ENCODE data around the gene GMNN.

The GMNN gene

DNA sequence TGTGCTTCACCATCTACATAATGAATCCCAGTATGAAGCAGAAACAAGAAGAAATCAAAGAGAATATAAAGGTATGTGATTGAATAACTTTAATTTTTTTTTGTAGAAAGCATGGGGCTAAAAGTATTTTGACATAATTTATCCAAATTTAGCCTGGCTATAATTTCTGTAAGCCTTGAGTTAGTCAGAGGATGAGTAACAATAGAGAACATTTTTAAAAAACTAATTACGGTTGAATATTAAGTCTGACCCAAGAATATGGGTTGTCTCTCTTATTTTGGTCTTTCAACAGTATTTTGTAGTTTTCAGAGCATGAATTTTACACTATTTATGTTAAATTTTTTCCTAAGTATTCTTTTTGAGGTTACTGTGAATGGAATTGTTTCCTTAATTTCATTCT is 2.5 kb downstream of the GMNN start:
- TF ChIP-seq, protein P1, sequence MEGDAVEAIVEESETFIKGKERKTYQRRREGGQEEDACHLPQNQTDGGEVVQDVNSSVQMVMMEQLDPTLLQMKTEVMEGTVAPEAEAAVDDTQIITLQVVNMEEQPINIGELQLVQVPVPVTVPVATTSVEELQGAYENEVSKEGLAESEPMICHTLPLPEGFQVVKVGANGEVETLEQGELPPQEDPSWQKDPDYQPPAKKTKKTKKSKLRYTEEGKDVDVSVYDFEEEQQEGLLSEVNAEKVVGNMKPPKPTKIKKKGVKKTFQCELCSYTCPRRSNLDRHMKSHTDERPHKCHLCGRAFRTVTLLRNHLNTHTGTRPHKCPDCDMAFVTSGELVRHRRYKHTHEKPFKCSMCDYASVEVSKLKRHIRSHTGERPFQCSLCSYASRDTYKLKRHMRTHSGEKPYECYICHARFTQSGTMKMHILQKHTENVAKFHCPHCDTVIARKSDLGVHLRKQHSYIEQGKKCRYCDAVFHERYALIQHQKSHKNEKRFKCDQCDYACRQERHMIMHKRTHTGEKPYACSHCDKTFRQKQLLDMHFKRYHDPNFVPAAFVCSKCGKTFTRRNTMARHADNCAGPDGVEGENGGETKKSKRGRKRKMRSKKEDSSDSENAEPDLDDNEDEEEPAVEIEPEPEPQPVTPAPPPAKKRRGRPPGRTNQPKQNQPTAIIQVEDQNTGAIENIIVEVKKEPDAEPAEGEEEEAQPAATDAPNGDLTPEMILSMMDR (conservative IDR thresholded peaks at IDR 0.05; ENCODE audit: control insufficient read depth, insufficient read depth, low read depth, low read length) = no peak
- DNase-seq (ENCODE audit: low read depth) = peak; percentile 23
- H3K4me3 ChIP-seq (ENCODE audit: control insufficient read depth, low read depth, low read length) = peak overlapping the region; percentile 87

DNA sequence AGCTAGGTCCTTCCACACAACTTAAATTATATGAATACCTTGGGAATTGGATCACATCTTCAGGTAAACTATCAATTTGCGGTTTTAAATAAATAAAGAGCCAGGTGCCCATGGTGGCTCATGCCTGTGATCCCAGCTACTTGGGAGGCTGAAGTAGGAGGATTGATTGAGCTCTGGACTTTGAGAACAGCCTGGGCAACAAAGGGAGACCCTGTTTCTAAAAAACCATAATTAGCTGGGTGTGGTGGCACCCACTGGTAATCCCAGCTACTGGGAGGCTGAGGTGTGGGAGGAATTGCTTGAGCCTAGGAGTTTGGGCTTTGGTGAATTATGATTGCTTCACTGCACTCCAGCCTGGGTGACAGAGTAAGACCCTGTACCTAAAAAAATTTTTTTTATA is 3.4 kb downstream of the GMNN start:
- no peak for DNase-seq (ENCODE audit: low read depth)
- TF ChIP-seq, protein P1 (conservative IDR thresholded peaks at IDR 0.05; ENCODE audit: control insufficient read depth, insufficient read depth, low read depth, low read length) = no peak
- H3K4me3 ChIP-seq (ENCODE audit: control insufficient read depth, low read depth, low read length) = no peak overlapping the region

DNA sequence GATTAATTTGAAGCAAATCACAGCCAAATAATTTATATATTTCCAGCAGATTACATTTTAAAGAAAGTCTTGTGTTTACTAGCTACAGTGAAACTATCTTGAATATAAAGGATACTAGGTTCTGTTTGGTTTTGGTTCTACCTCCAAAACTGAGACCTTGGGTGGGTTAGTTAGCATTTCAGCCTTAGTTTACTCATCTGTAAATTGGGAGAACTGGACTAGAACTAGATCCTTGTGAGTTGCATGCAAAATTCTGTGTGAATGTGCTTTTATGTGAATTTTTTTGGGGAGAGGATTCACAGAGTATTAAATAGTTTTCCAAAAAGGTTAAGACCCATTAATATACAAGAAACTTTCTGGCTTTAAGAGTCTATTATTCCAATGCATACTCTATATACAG is 4.1 kb downstream of the GMNN start:
- DNase-seq (ENCODE audit: low read depth) = no peak
- no peak overlapping the region for H3K4me3 ChIP-seq (ENCODE audit: control insufficient read depth, low read depth, low read length)
- TF ChIP-seq, protein P1 (conservative IDR thresholded peaks at IDR 0.05; ENCODE audit: control insufficient read depth, insufficient read depth, low read depth, low read length) = no peak

DNA sequence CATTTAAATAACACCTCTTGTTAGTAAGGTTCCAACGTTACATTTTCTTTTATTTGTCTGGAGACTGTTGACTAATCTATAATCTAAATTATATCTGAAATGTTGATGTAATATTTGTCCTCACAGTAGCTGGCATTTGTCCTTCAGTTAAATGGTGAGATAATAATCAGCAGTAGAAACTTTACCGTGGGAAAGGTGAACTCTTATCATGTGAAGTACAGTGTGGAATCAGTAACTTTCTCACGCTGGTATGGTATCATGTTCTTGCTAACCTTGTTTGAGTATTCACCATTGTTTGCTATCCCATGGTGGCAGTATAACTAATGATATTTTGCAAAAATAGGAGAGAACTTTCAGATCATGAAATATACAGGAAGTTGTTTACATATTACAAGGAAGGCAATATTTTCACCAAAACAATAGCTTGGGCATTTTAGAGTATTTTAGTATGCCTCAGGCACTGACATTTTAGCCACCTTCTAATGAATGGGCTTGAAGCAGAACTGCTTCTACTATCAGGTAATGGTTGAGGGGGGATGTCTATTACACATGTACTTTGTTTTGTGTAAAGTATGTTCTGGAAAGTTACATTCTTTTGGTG is 4.8 kb downstream of the GMNN start:
- no peak overlapping the region for H3K4me3 ChIP-seq (ENCODE audit: control insufficient read depth, low read depth, low read length)
- TF ChIP-seq, protein P1 (conservative IDR thresholded peaks at IDR 0.05; ENCODE audit: control insufficient read depth, insufficient read depth, low read depth, low read length) = no peak
- DNase-seq (ENCODE audit: low read depth) = no peak

DNA sequence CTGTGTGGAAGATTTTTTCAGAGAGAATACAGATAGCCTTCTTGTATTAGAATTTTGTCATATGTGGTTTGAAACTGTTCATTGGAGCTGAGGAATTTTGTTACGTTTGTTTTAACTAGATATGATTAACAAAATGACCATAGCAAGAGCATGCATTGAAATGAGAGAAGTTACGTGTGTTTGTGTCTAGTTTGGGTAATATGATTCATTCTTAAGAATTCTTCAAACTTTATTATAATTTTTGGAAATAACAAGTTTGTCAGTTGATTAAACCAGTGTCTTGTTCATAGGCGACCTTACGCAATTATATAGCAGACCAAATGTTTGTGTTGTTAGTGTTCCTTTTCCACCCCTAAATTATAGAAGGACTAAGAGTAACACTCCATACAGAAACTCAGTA is 5.5 kb downstream of the GMNN start:
- TF ChIP-seq, protein P1 (conservative IDR thresholded peaks at IDR 0.05; ENCODE audit: control insufficient read depth, insufficient read depth, low read depth, low read length) = no peak
- H3K4me3 ChIP-seq (ENCODE audit: control insufficient read depth, low read depth, low read length) = no peak overlapping the region
- no peak for DNase-seq (ENCODE audit: low read depth)

DNA sequence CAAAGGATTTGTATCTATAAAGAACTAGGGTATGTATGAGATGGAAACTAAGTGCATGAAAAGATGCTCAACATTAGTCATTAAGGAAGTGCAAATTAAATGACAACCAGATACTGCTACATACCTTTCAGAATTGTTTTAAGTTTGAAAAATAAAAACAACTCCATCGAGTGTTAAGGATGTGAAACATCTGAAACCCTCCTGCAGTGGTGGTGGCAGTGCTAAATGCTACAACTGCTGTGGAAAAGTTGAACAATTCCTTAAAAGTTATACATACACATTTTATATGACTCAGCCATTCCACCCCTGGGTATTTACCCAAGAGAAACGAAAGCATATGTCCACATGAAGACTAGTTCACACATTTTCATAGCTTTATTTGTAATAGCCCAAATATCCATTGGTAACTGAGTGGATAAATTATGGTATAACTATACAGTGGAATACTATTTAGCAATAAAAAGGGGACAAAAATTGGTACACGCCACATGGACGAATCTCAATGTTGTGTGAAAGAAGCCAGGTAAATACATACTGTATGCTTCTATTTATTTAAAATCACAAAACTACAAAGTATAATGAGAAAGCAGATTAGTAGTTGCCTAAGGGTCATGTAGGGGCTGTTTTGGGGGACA is 13.4 kb downstream of the GMNN start:
- no peak overlapping the region for H3K4me3 ChIP-seq (ENCODE audit: control insufficient read depth, low read depth, low read length)
- peak; percentile 45 for DNase-seq (ENCODE audit: low read depth)
- TF ChIP-seq, protein P1 (conservative IDR thresholded peaks at IDR 0.05; ENCODE audit: control insufficient read depth, insufficient read depth, low read depth, low read length) = no peak
